Lung (tissue), 12 donors: ENCODE results near the gene CAND2. TPM values are rescaled to one million over a fixed set of nuclear protein-coding genes. Genes with fewer than 3 reads are reported as not detected.

ENCODE experiments used
- ATAC-seq: fragments of 200-7000 bp; cut with Tn5 transposase; one replicate; pipeline ENCODE4 v1.9.1; 2020; ENCODE audit warnings: moderate number of reproducible peaks; ENCODE audit not compliant: insufficient read depth, low FRiP score
- DNase-seq, 3 donors: peaks; one replicate each; pipeline ENCODE4 v3.0.0-alpha.2; 2013 to 2017
- H3K27ac ChIP-seq, 2 donors: one replicate each; pipeline ENCODE4 v1.5.1; 2013; ENCODE audit warnings: mild to moderate bottlenecking in 2 of 2, moderate library complexity in 2 of 2, control low read depth in 1 of 2, inconsistent platforms in 1 of 2, low read depth in 1 of 2, low read length in 1 of 2
- H3K27me3 ChIP-seq, 3 donors: one replicate each; pipeline ENCODE4 v1.5.1; 2013; ENCODE audit warnings: low read length in 2 of 3; ENCODE audit not compliant: control insufficient read depth in 3 of 3, insufficient read depth in 3 of 3
- H3K36me3 ChIP-seq, 4 donors: one replicate each; pipeline ENCODE4 v1.5.1; 2013; ENCODE audit warnings: low read length in 4 of 4, mild to moderate bottlenecking in 1 of 4, moderate library complexity in 1 of 4; ENCODE audit not compliant: control insufficient read depth in 4 of 4, insufficient read depth in 4 of 4
- H3K4me1 ChIP-seq, 5 donors: one replicate each; pipeline ENCODE4 v1.5.1; 2013; ENCODE audit warnings: low read length in 5 of 5, mild to moderate bottlenecking in 2 of 5, moderate library complexity in 1 of 5; ENCODE audit not compliant: control insufficient read depth in 5 of 5, insufficient read depth in 5 of 5
- H3K4me3 ChIP-seq: one replicate; pipeline ENCODE4 v1.5.1; 2013; ENCODE audit warnings: mild to moderate bottlenecking, control low read depth, moderate library complexity
- H3K9ac ChIP-seq, 2 donors: one replicate each; pipeline ENCODE4 v1.5.1; 2013; ENCODE audit warnings: low read length in 2 of 2, control low read depth in 1 of 2; ENCODE audit not compliant: insufficient read depth in 1 of 2
- H3K9me3 ChIP-seq, 4 donors: one replicate each; pipeline ENCODE4 v1.5.1; 2013; ENCODE audit warnings: low read length in 3 of 4, mild to moderate bottlenecking in 1 of 4, moderate library complexity in 1 of 4; ENCODE audit not compliant: control insufficient read depth in 4 of 4, insufficient read depth in 3 of 4
- WGBS, 2 donors: extraction: QIAGEN DNeasy Blood & Tissue Kit; methylation state at CpG; one replicate each; pipeline ENCODE4 v1.1.7; 2013; 5-methylcytosine and 5-hydroxymethylcytosine counted together
- polyA plus RNA-seq, 2 donors: library from polyadenylated mRNA; stranded (reverse); fragments of 200-250 nt; gene quantifications; one replicate each; pipeline ENCODE4 v1.2.1, GENCODE V29; 2013
- total RNA-seq, 2 donors: library from RNA; depleted of rRNA in 1 of 2; stranded (reverse); fragments of >200 nt in 1 of 2; gene quantifications; one replicate each; pipeline ENCODE4 v1.2.1, GENCODE V29; 2014 to 2021
- TF ChIP-seq, protein P1 (sequence below): IDR thresholded peaks from 2 replicates; pipeline ENCODE4 v1.5.1; 2012; ENCODE audit warnings: mild to moderate bottlenecking; ENCODE audit errors: control extremely low read depth, extremely low read depth
- donor health status: control.
- donor health status: control.
- donor health status: Bipolar disorder and iron deficiency.
- donor health status: healthy.
- donor health status: DM: yes; HTN: yes; CAD: no.

The CAND2 gene
- total and polyA plus RNA-seq, 4 donors = 1.0 to 5.9 (median 3.6) TPM

DNA sequence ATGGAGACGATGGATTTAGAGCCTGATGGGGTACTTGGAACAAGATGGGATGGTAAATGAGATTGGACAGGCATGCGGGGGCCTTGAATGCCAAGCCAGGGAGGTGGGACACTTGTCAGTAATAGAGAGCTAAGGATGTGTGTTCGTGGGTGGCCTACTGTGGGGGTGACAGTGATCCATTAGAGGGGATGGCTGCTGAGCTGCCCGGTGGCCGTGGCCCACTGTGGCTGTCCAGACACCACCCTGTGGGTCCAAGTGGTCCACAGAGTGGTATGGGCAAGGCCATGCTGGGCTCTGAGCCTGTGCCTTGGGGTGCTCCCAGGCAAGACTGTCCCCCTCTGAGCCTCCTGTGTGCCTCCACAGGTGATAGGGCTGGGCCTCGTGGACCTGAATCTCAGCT, 17.5 kb downstream of the CAND2 start:
- H3K36me3 ChIP-seq = peaks cover 0 to 26% (median 7%) of the 10 kb centered on the region in 4 donors
- WGBS, 2 donors = 89 to 97% methylated on average over 6 of the region's 6 CpGs
- no peak overlapping the region for H3K9ac ChIP-seq
- TF ChIP-seq, protein P1, sequence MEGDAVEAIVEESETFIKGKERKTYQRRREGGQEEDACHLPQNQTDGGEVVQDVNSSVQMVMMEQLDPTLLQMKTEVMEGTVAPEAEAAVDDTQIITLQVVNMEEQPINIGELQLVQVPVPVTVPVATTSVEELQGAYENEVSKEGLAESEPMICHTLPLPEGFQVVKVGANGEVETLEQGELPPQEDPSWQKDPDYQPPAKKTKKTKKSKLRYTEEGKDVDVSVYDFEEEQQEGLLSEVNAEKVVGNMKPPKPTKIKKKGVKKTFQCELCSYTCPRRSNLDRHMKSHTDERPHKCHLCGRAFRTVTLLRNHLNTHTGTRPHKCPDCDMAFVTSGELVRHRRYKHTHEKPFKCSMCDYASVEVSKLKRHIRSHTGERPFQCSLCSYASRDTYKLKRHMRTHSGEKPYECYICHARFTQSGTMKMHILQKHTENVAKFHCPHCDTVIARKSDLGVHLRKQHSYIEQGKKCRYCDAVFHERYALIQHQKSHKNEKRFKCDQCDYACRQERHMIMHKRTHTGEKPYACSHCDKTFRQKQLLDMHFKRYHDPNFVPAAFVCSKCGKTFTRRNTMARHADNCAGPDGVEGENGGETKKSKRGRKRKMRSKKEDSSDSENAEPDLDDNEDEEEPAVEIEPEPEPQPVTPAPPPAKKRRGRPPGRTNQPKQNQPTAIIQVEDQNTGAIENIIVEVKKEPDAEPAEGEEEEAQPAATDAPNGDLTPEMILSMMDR = no peak
- ATAC-seq (no peak), DNase-seq (no peak)
- no peak overlapping the region for H3K4me3 ChIP-seq
- peaks cover 0 to 15% (median 0%) of the 10 kb centered on the region in 5 donors for H3K4me1 ChIP-seq
- no peaks in the 10 kb centered on the region for H3K9me3 ChIP-seq
- no peak overlapping the region for H3K27ac ChIP-seq
- H3K27me3 ChIP-seq = no peaks in the 10 kb centered on the region

DNA sequence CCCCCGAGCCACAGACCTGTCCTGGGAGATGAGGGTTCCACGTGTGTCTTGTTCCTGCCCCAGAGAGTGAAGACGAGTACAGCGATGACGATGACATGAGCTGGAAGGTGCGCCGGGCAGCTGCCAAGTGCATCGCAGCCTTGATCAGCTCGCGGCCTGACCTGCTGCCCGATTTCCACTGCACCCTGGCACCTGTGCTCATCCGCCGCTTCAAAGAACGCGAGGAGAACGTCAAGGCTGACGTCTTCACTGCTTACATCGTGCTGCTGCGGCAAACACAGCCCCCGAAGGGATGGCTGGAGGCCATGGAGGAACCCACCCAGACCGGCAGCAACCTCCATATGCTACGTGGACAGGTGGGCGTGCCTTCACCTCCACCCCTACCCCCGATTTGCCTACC, 18.6 kb downstream of the CAND2 start:
- ATAC-seq = no peak
- H3K9ac ChIP-seq = no peak overlapping the region
- H3K9me3 ChIP-seq = no peaks in the 10 kb centered on the region
- H3K4me3 ChIP-seq = no peak overlapping the region
- peaks cover 0 to 27% (median 8%) of the 10 kb centered on the region in 4 donors for H3K36me3 ChIP-seq
- TF ChIP-seq, protein P1 = no peak
- no peak overlapping the region for H3K27ac ChIP-seq
- no peak for DNase-seq
- WGBS, 2 donors = 94 to 97% methylated on average over 24 of the region's 24 CpGs
- H3K27me3 ChIP-seq = no peaks in the 10 kb centered on the region
- H3K4me1 ChIP-seq = peaks cover 0 to 10% (median 0%) of the 10 kb centered on the region in 5 donors

DNA sequence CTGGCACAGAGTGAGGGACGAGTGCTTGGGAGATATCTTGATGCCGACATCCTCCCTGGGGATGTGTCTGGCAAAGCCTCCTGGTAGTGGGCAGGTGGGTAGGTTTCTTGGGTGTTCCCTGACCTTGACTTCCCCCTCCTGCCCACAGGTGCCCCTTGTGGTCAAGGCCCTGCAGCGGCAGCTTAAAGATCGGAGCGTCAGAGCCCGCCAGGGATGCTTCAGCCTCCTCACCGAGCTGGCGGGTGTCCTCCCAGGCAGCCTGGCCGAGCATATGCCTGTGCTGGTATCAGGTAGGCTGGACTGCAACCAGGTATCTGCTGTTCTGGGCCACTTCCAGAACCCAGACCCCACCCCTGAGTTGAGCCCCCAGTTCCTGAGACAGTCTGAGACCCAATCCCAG, 19.2 kb downstream of the CAND2 start:
- Histone ChIP-seq H3K4me3 (no peak overlapping the region), H3K4me1 (peaks cover 0 to 6% (median 0%) of the 10 kb centered on the region in 5 donors), H3K36me3 (peaks cover 0 to 29% (median 8%) of the 10 kb centered on the region in 4 donors), H3K27ac (no peak overlapping the region), H3K9me3 (no peaks in the 10 kb centered on the region), H3K9ac (no peak overlapping the region), H3K27me3 (no peaks in the 10 kb centered on the region)
- TF ChIP-seq, protein P1 = no peak
- DNase-seq (no peak), ATAC-seq (no peak)
- WGBS, 2 donors = 89 to 94% methylated on average over 9 of the region's 9 CpGs
